ENCODE measurements around the gene STK17B.

The STK17B gene

GRCh38 chr2:196181484-196181883 is 10.1 kb upstream of the STK17B start:
- H3K79me1 ChIP-seq (ENCODE audit: low read depth, low read length) = no peaks in the 10 kb centered on the region

GRCh38 chr2:196177124-196177523 is 5.7 kb upstream of the STK17B start:
- DNase-seq (ENCODE audit: low spot score) = no peak
- H4K91ac ChIP-seq (ENCODE audit: low read depth, low read length, poor library complexity) = no peak overlapping the region

More at GRCh38 chr2:196181484-196181883, 10.1 kb upstream of the STK17B start:
- Histone ChIP-seq H4K8ac (ENCODE audit: low read depth, low read length) (no peak overlapping the region), H2AFZ (ENCODE audit: low read length) (no peak overlapping the region), H3K4me1 (ENCODE audit: control insufficient read depth in 2 of 2, insufficient read depth in 1 of 2, low read depth in 1 of 2, low read length in 2 of 2) (no peaks in the 10 kb centered on the region), H4K91ac (ENCODE audit: low read depth, low read length, poor library complexity) (no peak overlapping the region), H3K4me2 (ENCODE audit: insufficient read depth, low read length, poor library complexity, severe bottlenecking) (no peak overlapping the region), H3K36me3 (replicated peaks in 1 of 2; ENCODE audit: control insufficient read depth in 2 of 2, insufficient read depth in 2 of 2, low read length in 2 of 2) (no peaks in the 10 kb centered on the region), H2BK12ac (ENCODE audit: low read length) (no peak overlapping the region), H2BK120ac (ENCODE audit: low read depth, low read length) (no peak overlapping the region), H2AK5ac (ENCODE audit: low read depth, low read length) (no peak overlapping the region), H3K23ac (ENCODE audit: low read depth, low read length, poor library complexity) (no peak overlapping the region), H3K18ac (ENCODE audit: low read length) (no peak overlapping the region), H3K14ac (ENCODE audit: low read length) (no peak overlapping the region), H2BK5ac (ENCODE audit: low read length) (no peak overlapping the region), H3K27me3 (ENCODE audit: control insufficient read depth in 3 of 3, insufficient read depth in 3 of 3, low read depth in 1 of 3, low read length in 3 of 3) (peaks cover 0 to 53% (median 0%) of the 10 kb centered on the region in 3 experiments), H3K4ac (ENCODE audit: low read length) (no peak overlapping the region), H3K9me3 (replicated peaks in 1 of 2; ENCODE audit: control insufficient read depth in 2 of 2, insufficient read depth in 1 of 2, low read depth in 1 of 2, low read length in 2 of 2) (peaks cover 0 to 1% of the 10 kb centered on the region in 2 donors), H3K9ac (ENCODE audit: low read depth, low read length, poor library complexity) (no peak overlapping the region), H3K4me3 (ENCODE audit: low read length in 2 of 2) (no peak overlapping the region), H3K27ac (replicated peaks; ENCODE audit: low read length) (no peak overlapping the region), H2BK15ac (ENCODE audit: low read length) (no peak overlapping the region)
- no CpG with 5 or more reads among the region's 3 CpGs for WGBS, 2 donors (ENCODE audit: extremely low coverage in 2 of 2, insufficient read length in 2 of 2, insufficient replicate concordance in 1 of 2)
- DNase-seq (ENCODE audit: low spot score) = no peak

GRCh38 chr2:196176142-196176738 is 4.9 kb upstream of the STK17B start:
- Histone ChIP-seq H3K4me1 (ENCODE audit: control insufficient read depth in 2 of 2, insufficient read depth in 1 of 2, low read depth in 1 of 2, low read length in 2 of 2) (peaks cover 0 to 2% of the 10 kb centered on the region in 2 donors), H3K27ac (replicated peaks; ENCODE audit: low read length) (no peak overlapping the region), H3K27me3 (ENCODE audit: control insufficient read depth in 3 of 3, insufficient read depth in 3 of 3, low read depth in 1 of 3, low read length in 3 of 3) (peaks cover 0 to 58% (median 6%) of the 10 kb centered on the region in 3 experiments), H4K8ac (ENCODE audit: low read depth, low read length) (no peak overlapping the region), H3K14ac (ENCODE audit: low read length) (no peak overlapping the region), H2AK5ac (ENCODE audit: low read depth, low read length) (no peak overlapping the region), H2BK120ac (ENCODE audit: low read depth, low read length) (no peak overlapping the region), H4K91ac (ENCODE audit: low read depth, low read length, poor library complexity) (no peak overlapping the region), H3K4me3 (ENCODE audit: low read length in 2 of 2) (no peak overlapping the region), H3K4ac (ENCODE audit: low read length) (no peak overlapping the region), H3K18ac (ENCODE audit: low read length) (no peak overlapping the region), H2BK5ac (ENCODE audit: low read length) (no peak overlapping the region), H3K9me3 (replicated peaks in 1 of 2; ENCODE audit: control insufficient read depth in 2 of 2, insufficient read depth in 1 of 2, low read depth in 1 of 2, low read length in 2 of 2) (peaks cover 0 to 1% of the 10 kb centered on the region in 2 donors), H2BK12ac (ENCODE audit: low read length) (no peak overlapping the region), H3K79me1 (ENCODE audit: low read depth, low read length) (no peaks in the 10 kb centered on the region), H2AFZ (ENCODE audit: low read length) (no peak overlapping the region), H3K9ac (ENCODE audit: low read depth, low read length, poor library complexity) (no peak overlapping the region), H3K36me3 (replicated peaks in 1 of 2; ENCODE audit: control insufficient read depth in 2 of 2, insufficient read depth in 2 of 2, low read length in 2 of 2) (no peaks in the 10 kb centered on the region), H2BK15ac (ENCODE audit: low read length) (no peak overlapping the region), H3K23ac (ENCODE audit: low read depth, low read length, poor library complexity) (no peak overlapping the region), H3K4me2 (ENCODE audit: insufficient read depth, low read length, poor library complexity, severe bottlenecking) (no peak overlapping the region)
- WGBS, 2 donors (ENCODE audit: extremely low coverage in 2 of 2, insufficient read length in 2 of 2, insufficient replicate concordance in 1 of 2) = no CpG with 5 or more reads among the region's 8 CpGs
- no peak for DNase-seq (ENCODE audit: low spot score)

More at GRCh38 chr2:196177124-196177523, 5.7 kb upstream of the STK17B start:
- H3K4me3 ChIP-seq (ENCODE audit: low read length in 2 of 2) = no peak overlapping the region
- H3K4me1 ChIP-seq (ENCODE audit: control insufficient read depth in 2 of 2, insufficient read depth in 1 of 2, low read depth in 1 of 2, low read length in 2 of 2) = no peaks in the 10 kb centered on the region
- no peak overlapping the region for H4K8ac ChIP-seq (ENCODE audit: low read depth, low read length)
- no peak overlapping the region for H3K14ac ChIP-seq (ENCODE audit: low read length)
- no peak overlapping the region for H3K27ac ChIP-seq (replicated peaks; ENCODE audit: low read length)
- WGBS, 2 donors (ENCODE audit: extremely low coverage in 2 of 2, insufficient read length in 2 of 2, insufficient replicate concordance in 1 of 2) = no CpG with 5 or more reads among the region's 2 CpGs
- H3K4me2 ChIP-seq (ENCODE audit: insufficient read depth, low read length, poor library complexity, severe bottlenecking) = no peak overlapping the region
- no peak overlapping the region for H3K23ac ChIP-seq (ENCODE audit: low read depth, low read length, poor library complexity)
- no peak overlapping the region for H2BK15ac ChIP-seq (ENCODE audit: low read length)
- no peaks in the 10 kb centered on the region for H3K79me1 ChIP-seq (ENCODE audit: low read depth, low read length)
- no peak overlapping the region for H3K9ac ChIP-seq (ENCODE audit: low read depth, low read length, poor library complexity)
- H2AFZ ChIP-seq (ENCODE audit: low read length) = no peak overlapping the region
- no peak overlapping the region for H2BK12ac ChIP-seq (ENCODE audit: low read length)
- H2BK120ac ChIP-seq (ENCODE audit: low read depth, low read length) = no peak overlapping the region
- H3K27me3 ChIP-seq (ENCODE audit: control insufficient read depth in 3 of 3, insufficient read depth in 3 of 3, low read depth in 1 of 3, low read length in 3 of 3) = peaks cover 0 to 62% (median 3%) of the 10 kb centered on the region in 3 experiments
- H3K9me3 ChIP-seq (replicated peaks in 1 of 2; ENCODE audit: control insufficient read depth in 2 of 2, insufficient read depth in 1 of 2, low read depth in 1 of 2, low read length in 2 of 2) = peaks cover 0 to 1% of the 10 kb centered on the region in 2 donors
- H3K36me3 ChIP-seq (replicated peaks in 1 of 2; ENCODE audit: control insufficient read depth in 2 of 2, insufficient read depth in 2 of 2, low read length in 2 of 2) = no peaks in the 10 kb centered on the region
- no peak overlapping the region for H2BK5ac ChIP-seq (ENCODE audit: low read length)
- no peak overlapping the region for H3K4ac ChIP-seq (ENCODE audit: low read length)
- H2AK5ac ChIP-seq (ENCODE audit: low read depth, low read length) = no peak overlapping the region
- no peak overlapping the region for H3K18ac ChIP-seq (ENCODE audit: low read length)

- H2BK5ac ChIP-seq (ENCODE audit: low read length) = no peak overlapping the region
- H3K27me3 ChIP-seq (ENCODE audit: control insufficient read depth in 3 of 3, insufficient read depth in 3 of 3, low read depth in 1 of 3, low read length in 3 of 3) = peaks cover 0 to 48% (median 6%) of the 10 kb centered on the region in 3 experiments
- no peak overlapping the region for H4K8ac ChIP-seq (ENCODE audit: low read depth, low read length)
- no peak overlapping the region for H3K4ac ChIP-seq (ENCODE audit: low read length)
- H3K18ac ChIP-seq (ENCODE audit: low read length) = no peak overlapping the region
- H2BK12ac ChIP-seq (ENCODE audit: low read length) = no peak overlapping the region
- H2BK120ac ChIP-seq (ENCODE audit: low read depth, low read length) = no peak overlapping the region
- no peak for DNase-seq (ENCODE audit: low spot score)
- no peak overlapping the region for H3K14ac ChIP-seq (ENCODE audit: low read length)
- H3K27ac ChIP-seq (replicated peaks; ENCODE audit: low read length) = no peak overlapping the region
- no peak overlapping the region for H3K23ac ChIP-seq (ENCODE audit: low read depth, low read length, poor library complexity)
- H2AK5ac ChIP-seq (ENCODE audit: low read depth, low read length) = no peak overlapping the region
- no peak overlapping the region for H2BK15ac ChIP-seq (ENCODE audit: low read length)
- H3K4me2 ChIP-seq (ENCODE audit: insufficient read depth, low read length, poor library complexity, severe bottlenecking) = no peak overlapping the region
- H4K91ac ChIP-seq (ENCODE audit: low read depth, low read length, poor library complexity) = no peak overlapping the region
- no peaks in the 10 kb centered on the region for H3K36me3 ChIP-seq (replicated peaks in 1 of 2; ENCODE audit: control insufficient read depth in 2 of 2, insufficient read depth in 2 of 2, low read length in 2 of 2)
- H3K4me3 ChIP-seq (ENCODE audit: low read length in 2 of 2) = no peak overlapping the region
- H3K79me1 ChIP-seq (ENCODE audit: low read depth, low read length) = peaks cover 3% of the 10 kb centered on the region
- H3K9ac ChIP-seq (ENCODE audit: low read depth, low read length, poor library complexity) = no peak overlapping the region
- WGBS, 2 donors (ENCODE audit: extremely low coverage in 2 of 2, insufficient read length in 2 of 2, insufficient replicate concordance in 1 of 2) = no CpG with 5 or more reads among the region's 3 CpGs
- peaks cover 2 to 5% of the 10 kb centered on the region in 2 donors for H3K4me1 ChIP-seq (ENCODE audit: control insufficient read depth in 2 of 2, insufficient read depth in 1 of 2, low read depth in 1 of 2, low read length in 2 of 2)
- no peaks in the 10 kb centered on the region for H3K9me3 ChIP-seq (replicated peaks in 1 of 2; ENCODE audit: control insufficient read depth in 2 of 2, insufficient read depth in 1 of 2, low read depth in 1 of 2, low read length in 2 of 2)
- H2AFZ ChIP-seq (ENCODE audit: low read length) = no peak overlapping the region
These were observed 3.0 kb upstream of the STK17B start for GRCh38 chr2:196174404-196174803.
